Smooth muscle cell (in vitro differentiated cells): ENCODE results near the gene ERCC1. TPM values are rescaled to one million over a fixed set of nuclear protein-coding genes. Genes with fewer than 3 reads are reported as not detected.

Source experiments
- DNase-seq: peaks from one replicate; lab custom pipeline; 2025; ENCODE audit not compliant: unreplicated experiment; lab: John Stamatoyannopoulos, UW
- H2AFZ ChIP-seq: fragments of 200-600 bp; sonication (generic); 2 replicates; pipeline ENCODE4 v1.6.0; 2016; ENCODE audit warnings: antibody characterized with exemption, low read depth, mild to moderate bottlenecking
- H3F3A ChIP-seq: fragments of 200-600 bp; sonication (generic); 2 replicates; pipeline ENCODE4 v1.6.0; 2017; ENCODE audit warnings: antibody characterized with exemption, low read depth
- H3K27ac ChIP-seq: fragments of 200-600 bp; sonication (generic); 2 replicates; pipeline ENCODE4 v1.5.1; 2016; ENCODE audit warnings: low read depth, mild to moderate bottlenecking
- H3K27me3 ChIP-seq: fragments of 200-600 bp; sonication (generic); 2 replicates; pipeline ENCODE4 v1.6.1; 2016; ENCODE audit warnings: low read depth, mild to moderate bottlenecking
- H3K36me3 ChIP-seq: fragments of 200-600 bp; sonication (generic); 2 replicates; pipeline ENCODE4 v1.5.1; 2016; ENCODE audit warnings: low read depth
- H3K4me1 ChIP-seq: fragments of 200-600 bp; sonication (generic); 2 replicates; pipeline ENCODE4 v1.5.1; 2016; ENCODE audit warnings: low read depth
- H3K4me2 ChIP-seq: fragments of 200-600 bp; sonication (generic); 2 replicates; pipeline ENCODE4 v1.6.0; 2016; ENCODE audit warnings: mild to moderate bottlenecking
- H3K4me3 ChIP-seq: fragments of 200-600 bp; sonication (generic); 2 replicates; pipeline ENCODE4 v1.5.1; 2016; ENCODE audit warnings: mild to moderate bottlenecking
- H3K79me2 ChIP-seq: fragments of 200-600 bp; sonication (generic); 2 replicates; pipeline ENCODE4 v1.6.0; 2016; ENCODE audit warnings: low read depth, mild to moderate bottlenecking
- H3K9ac ChIP-seq: fragments of 200-600 bp; sonication (generic); 2 replicates; pipeline ENCODE4 v1.6.0; 2016; ENCODE audit warnings: low read depth
- H3K9me3 ChIP-seq: fragments of 200-600 bp; sonication (generic); replicated peaks from 2 replicates; pipeline ENCODE4 v1.5.1; 2016; ENCODE audit warnings: low read depth
- H4K20me1 ChIP-seq: fragments of 200-600 bp; sonication (generic); 2 replicates; pipeline ENCODE4 v1.6.0; 2016; ENCODE audit warnings: low read depth
- CTCF ChIP-seq: fragments of 200-600 bp; sonication (generic); IDR thresholded peaks from 2 replicates; pipeline ENCODE4 v1.5.1; 2017; ENCODE audit warnings: borderline replicate concordance, mild to moderate bottlenecking, antibody characterized with exemption; ENCODE audit not compliant: insufficient read depth, poor library complexity, severe bottlenecking
- WGBS: methylation state at CpG from one replicate; pipeline ENCODE4 v1.1.7; 2016; ENCODE audit warnings: low lambda C conversion rate; 5-methylcytosine and 5-hydroxymethylcytosine counted together
- polyA plus RNA-seq: library from polyadenylated mRNA; unstranded; fragments of >200 nt; fragmentation: Nextera tagmentation; extraction: Ambion mirVana; gene quantifications from 2 replicates; pipeline ENCODE4 v1.2.1, GENCODE V29; 2016
- total RNA-seq: library from RNA; depleted of rRNA; stranded (reverse); fragments of >200 nt; gene quantifications from 2 replicates; pipeline ENCODE4 v1.2.3, GENCODE V29; 2014

The ERCC1 gene
- total and polyA plus RNA-seq, 2 experiments from 2014 or later = 72.6 to 90.4 TPM

DNA sequence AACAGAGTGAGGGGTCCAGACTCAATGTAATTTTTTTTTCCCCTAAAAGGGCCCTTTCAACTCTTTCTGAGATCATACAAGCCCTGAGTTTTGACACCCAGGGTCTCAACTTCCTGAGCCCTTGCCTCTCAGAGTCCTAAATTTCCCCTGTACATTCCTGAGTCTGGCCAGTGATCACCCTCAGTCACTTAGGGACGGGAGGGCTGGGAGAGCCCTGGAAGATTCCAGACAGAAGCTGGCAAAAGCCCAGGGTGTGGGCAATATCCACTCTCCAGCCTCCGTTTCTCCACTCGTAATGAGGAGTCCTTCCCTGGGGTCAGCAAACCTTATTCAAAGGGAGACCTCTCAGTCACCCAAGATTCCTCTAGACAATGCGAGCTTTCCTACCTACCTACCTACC lies 20.4 kb downstream of the ERCC1 start:
- peak overlapping the region; percentile 90 for H3K4me2 ChIP-seq
- DNase-seq = no peak
- H3K4me3 ChIP-seq = peak overlapping the region; percentile 63
- no peaks in the 10 kb centered on the region for H3K27me3 ChIP-seq
- no peaks in the 10 kb centered on the region for H3K36me3 ChIP-seq
- H3F3A ChIP-seq = peaks cover 4% of the 10 kb centered on the region
- no peak overlapping the region for H3K9ac ChIP-seq
- peak overlapping the region; percentile 98 for H3K27ac ChIP-seq
- no peaks in the 10 kb centered on the region for H3K9me3 ChIP-seq
- no peaks in the 10 kb centered on the region for H3K79me2 ChIP-seq
- H2AFZ ChIP-seq = no peak overlapping the region
- 43% methylated on average over 4 of the region's 4 CpGs for WGBS
- H3K4me1 ChIP-seq = peaks cover 16% of the 10 kb centered on the region
- peaks cover 52% of the 10 kb centered on the region for H4K20me1 ChIP-seq
- TF ChIP-seq CTCF = no peak

DNA sequence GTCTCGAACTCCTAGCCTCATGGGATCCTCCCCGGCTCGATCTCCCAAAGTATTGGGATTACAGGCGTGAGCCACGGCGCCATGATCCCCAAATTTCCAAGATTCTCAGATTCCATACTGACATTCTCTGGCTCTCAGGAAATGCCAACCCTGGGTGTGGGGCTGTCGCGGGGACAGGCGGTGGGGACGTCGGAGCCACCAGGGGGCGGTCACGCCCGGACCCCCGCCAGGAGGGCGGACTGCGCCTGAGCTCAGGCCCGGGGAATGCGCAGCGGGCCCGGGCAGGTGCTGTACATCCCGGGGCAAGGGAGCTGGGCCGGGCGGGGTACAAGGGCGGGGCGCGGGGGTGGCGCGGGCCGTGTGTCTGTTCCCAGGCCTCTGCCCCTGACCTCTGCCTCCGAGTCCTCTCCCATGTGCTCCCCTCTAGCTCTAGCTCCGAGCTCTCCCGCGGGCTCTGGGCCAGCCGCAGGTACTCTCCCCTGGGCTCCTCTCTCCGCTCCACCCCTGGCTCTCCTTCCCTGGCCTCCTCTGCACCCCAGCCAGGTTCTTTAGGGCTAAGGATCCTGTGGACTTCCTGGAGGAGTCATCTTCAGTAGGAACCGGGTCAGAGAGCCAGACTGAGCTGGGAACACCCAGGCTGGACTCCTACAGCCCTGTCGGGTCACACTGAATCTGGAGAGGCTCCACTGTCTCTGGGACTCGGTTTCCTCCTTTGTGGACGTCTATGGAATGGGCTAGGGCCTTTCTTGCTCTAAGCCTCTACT lies 21.2 kb downstream of the ERCC1 start:
- 16% methylated on average over 33 of the region's 40 CpGs for WGBS
- Histone ChIP-seq H3K9me3 (no peaks in the 10 kb centered on the region), H3K27ac (peak overlapping the region; percentile 98), H3K36me3 (no peaks in the 10 kb centered on the region), H2AFZ (no peak overlapping the region), H3K9ac (no peak overlapping the region), H3K4me2 (peak overlapping the region; percentile 90), H3F3A (peaks cover 4% of the 10 kb centered on the region), H3K4me1 (peaks cover 15% of the 10 kb centered on the region), H3K27me3 (no peaks in the 10 kb centered on the region), H3K4me3 (peak overlapping the region; percentile 63), H4K20me1 (peaks cover 60% of the 10 kb centered on the region), H3K79me2 (no peaks in the 10 kb centered on the region)
- peak; percentile 75 for TF ChIP-seq CTCF
- DNase-seq = no peak

DNA sequence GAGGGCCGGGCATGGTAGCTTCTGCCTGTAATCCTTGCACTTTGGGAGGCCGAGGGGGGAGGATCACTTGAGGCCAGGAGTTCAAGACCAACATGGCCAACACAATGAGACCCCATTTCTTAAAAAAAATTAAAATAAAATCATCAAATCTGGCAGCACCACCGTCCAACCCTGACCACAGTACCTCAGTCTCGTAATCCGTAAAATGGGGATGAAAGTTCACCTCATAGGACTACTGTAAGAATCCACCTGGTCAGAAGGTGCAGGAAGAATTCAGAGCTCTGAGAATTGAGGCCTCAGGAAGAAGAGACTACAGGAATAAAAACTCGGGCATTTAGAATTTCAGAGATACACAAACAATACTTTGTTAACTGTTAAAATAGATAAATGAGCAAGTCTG lies 21.9 kb downstream of the ERCC1 start:
- Histone ChIP-seq H3K4me3 (no peak overlapping the region), H3F3A (peaks cover 4% of the 10 kb centered on the region), H3K27me3 (no peaks in the 10 kb centered on the region), H3K9ac (no peak overlapping the region), H3K9me3 (no peaks in the 10 kb centered on the region), H3K4me2 (peak overlapping the region; percentile 90), H2AFZ (no peak overlapping the region), H4K20me1 (peaks cover 66% of the 10 kb centered on the region), H3K4me1 (peaks cover 10% of the 10 kb centered on the region), H3K27ac (peak overlapping the region; percentile 50), H3K79me2 (no peaks in the 10 kb centered on the region), H3K36me3 (no peaks in the 10 kb centered on the region)
- no peak for TF ChIP-seq CTCF
- no peak for DNase-seq
- 91% methylated on average over 6 of the region's 6 CpGs for WGBS

- no peaks in the 10 kb centered on the region for H3K9me3 ChIP-seq
- H4K20me1 ChIP-seq = peaks cover 80% of the 10 kb centered on the region
- WGBS = 79% methylated on average over 6 of the region's 6 CpGs
- no peak for DNase-seq
- H3K79me2 ChIP-seq = no peaks in the 10 kb centered on the region
- TF ChIP-seq CTCF = no peak
- H3F3A ChIP-seq = peaks cover 4% of the 10 kb centered on the region
- peaks cover 10% of the 10 kb centered on the region for H3K4me1 ChIP-seq
- no peak overlapping the region for H2AFZ ChIP-seq
- H3K4me3 ChIP-seq = no peak overlapping the region
- no peak overlapping the region for H3K4me2 ChIP-seq
- H3K36me3 ChIP-seq = no peaks in the 10 kb centered on the region
- no peak overlapping the region for H3K27ac ChIP-seq
- H3K27me3 ChIP-seq = no peaks in the 10 kb centered on the region
- H3K9ac ChIP-seq = no peak overlapping the region
These were observed 23.5 kb downstream of the ERCC1 start for GRCh38 chr19:45400192-45400591.
